Panc1 (cell line): ENCODE measurements around the gene ATOSB. TPM values are rescaled to one million over a fixed set of nuclear protein-coding genes. Genes with fewer than 3 reads are reported as not detected.
A peak's percentile ranks its signal among the peaks of the same experiment; 100 is the strongest.

Experiments
- ATAC-seq: fragments of 200-7000 bp; cut with Tn5 transposase; 2 replicates; pipeline ENCODE4 v1.9.1; 2020; ENCODE audit warnings: mild to moderate bottlenecking, moderate library complexity
- BruUV-seq: library from RNA; stranded (reverse); fragments of 400-500 nt; replicated peaks from 2 replicates; lab custom pipeline; 2021; lab: Mats Ljungman, UMichigan
- CTCF ChIA-PET: fragments of 300-600 bp; sonication (Branson Sonifier 250); formaldehyde crosslinking; loops from one replicate; lab custom pipeline; 2022; ENCODE audit warnings: antibody characterized with exemption; lab: Charles Lee
- POLR2A ChIA-PET: fragments of 300-600 bp; sonication (Branson Sonifier 250); formaldehyde crosslinking; loops from one replicate; lab custom pipeline; 2022; ENCODE audit warnings: antibody characterized with exemption; lab: Charles Lee
- DNase-seq: peaks from one replicate; pipeline ENCODE4 v3.0.0-alpha.2; 2010; ENCODE audit warnings: low read depth, low spot score
- H3K27ac ChIP-seq: 2 replicates; pipeline ENCODE4 v1.5.1; 2011; ENCODE audit warnings: mild to moderate bottlenecking, low read length, inconsistent platforms
- H3K27me3 ChIP-seq: fragments of 200-500 bp; sonication (Bioruptor generic); 2 replicates; pipeline ENCODE4 v1.6.0; 2014; ENCODE audit warnings: low read length, inconsistent platforms; ENCODE audit not compliant: control insufficient read depth, insufficient read depth
- H3K36me3 ChIP-seq: fragments of 200-500 bp; sonication (Bioruptor generic); 2 replicates; pipeline ENCODE4 v1.5.1; 2014; ENCODE audit warnings: inconsistent platforms, mild to moderate bottlenecking, low read length, moderate library complexity; ENCODE audit not compliant: control insufficient read depth, insufficient read depth
- H3K4me1 ChIP-seq: 2 replicates; pipeline ENCODE4 v1.5.1; 2011; ENCODE audit warnings: inconsistent platforms, mild to moderate bottlenecking, low read length, moderate library complexity; ENCODE audit not compliant: control insufficient read depth, insufficient read depth
- H3K4me3 ChIP-seq, 2 experiments: 2 replicates each; pipeline ENCODE4 v1.5.1; 2011 to 2012; ENCODE audit warnings: low read depth in 2 of 2, low read length in 2 of 2, mild to moderate bottlenecking in 2 of 2, inconsistent platforms in 1 of 2, moderate library complexity in 1 of 2
- H3K9me3 ChIP-seq: fragments of 200-500 bp; sonication (Bioruptor generic); 2 replicates; pipeline ENCODE4 v1.5.1; 2014; ENCODE audit warnings: low read depth, mild to moderate bottlenecking, inconsistent platforms, low read length, moderate library complexity; ENCODE audit not compliant: control insufficient read depth, insufficient read depth
- POLR2AphosphoS5 ChIP-seq: IDR thresholded peaks from 2 replicates; pipeline ENCODE4 v1.6.1; 2012; ENCODE audit warnings: mild to moderate bottlenecking, low read depth, low read length, moderate library complexity
- REST ChIP-seq, 2 experiments: IDR thresholded peaks; 2 replicates each; pipeline ENCODE4 v1.6.1; 2011 to 2012; ENCODE audit warnings: low read depth in 2 of 2, control low read depth in 1 of 2, low read length in 1 of 2, mild to moderate bottlenecking in 1 of 2, moderate library complexity in 1 of 2; ENCODE audit not compliant: insufficient read depth in 1 of 2
- SIN3A ChIP-seq: IDR thresholded peaks from 2 replicates; pipeline ENCODE4 v1.6.1; 2012; ENCODE audit warnings: low read depth, mild to moderate bottlenecking, low read length, moderate library complexity, borderline replicate concordance; ENCODE audit not compliant: insufficient read depth
- TCF7L2 ChIP-seq: IDR thresholded peaks from 2 replicates; pipeline ENCODE4 v1.6.1; 2011; ENCODE audit warnings: mild to moderate bottlenecking, low read depth, low read length, inconsistent platforms
- in situ Hi-C: cut with HindIII; loops from 2 replicates; pipeline ENCODE4 v1.10.0; 2016; ENCODE audit warnings: low sequenced_read_pairs, low pct_unique_long_range_greater_than_20kb
- intact Hi-C: fragments of 100-400 bp; cut with micrococcal nuclease; formaldehyde crosslinking; loops from one replicate; pipeline ENCODE4 v1.10.0; 2022; ENCODE audit not compliant: unreplicated experiment
- total RNA-seq: library from RNA; stranded (reverse); gene quantifications from one replicate; pipeline ENCODE4 v1.2.1, GENCODE V29; 2021; ENCODE audit not compliant: unreplicated experiment
- TF ChIP-seq, protein P1 (sequence below): fragments of 450-650 bp; IDR thresholded peaks from 2 replicates; pipeline ENCODE4 v1.5.1; 2017; ENCODE audit warnings: mild to moderate bottlenecking

The ATOSB gene
- total RNA-seq, 1 experiment from 2014 or later: 23.6 TPM

- ATAC-seq: no peak
- H3K36me3 ChIP-seq: no peaks in the 10 kb centered on the region
- ChIA-PET POLR2A (interaction anchor here (0.6 kb wide), 1 partner anchor 41 kb away, joined by 8 read pairs; no protein-coding TSS in a partner anchor), CTCF (no interaction called here)
- H3K27ac ChIP-seq: no peak overlapping the region
- in situ Hi-C loops (no loop called here), intact Hi-C loops (no loop called here)
- no peak for TF ChIP-seq REST (IDR thresholded peaks at IDR 0.05; ENCODE audit: insufficient read depth in 1 of 2, low read depth in 2 of 2, low read length in 1 of 2)
- no peak for TF ChIP-seq SIN3A
- no peak for TF ChIP-seq POLR2AphosphoS5
- no peaks in the 10 kb centered on the region for H3K4me1 ChIP-seq
- H3K27me3 ChIP-seq: no peaks in the 10 kb centered on the region
- BruUV-seq: no TSS peak
- H3K9me3 ChIP-seq: peaks cover 16% of the 10 kb centered on the region
- no peak overlapping the region for H3K4me3 ChIP-seq
- DNase-seq: no peak
Measured at GRCh38 chr9:35134920-35135319, 19.3 kb upstream of the ATOSB start.

- ATAC-seq (peak; percentile 83), DNase-seq (peak; percentile 82)
- no peaks in the 10 kb centered on the region for H3K9me3 ChIP-seq
- CTCF ChIA-PET: interaction anchor here (0.6 to 2.0 kb wide), 8 partner anchors 30 to 585 kb away, joined by 3 to 12 read pairs (median 4); no protein-coding TSS in a partner anchor
- H3K4me1 ChIP-seq: peaks cover 21% of the 10 kb centered on the region
- intact Hi-C loops (loop anchor here (1.0 to 5.0 kb wide), 3 partner anchors 142 to 435 kb away; no protein-coding TSS in a partner anchor), in situ Hi-C loops (no loop called here)
- 0 out of 2 replicates have a peak, but pooled peaks have one; percentile 85 for TF ChIP-seq SIN3A
- TF ChIP-seq, protein P1, sequence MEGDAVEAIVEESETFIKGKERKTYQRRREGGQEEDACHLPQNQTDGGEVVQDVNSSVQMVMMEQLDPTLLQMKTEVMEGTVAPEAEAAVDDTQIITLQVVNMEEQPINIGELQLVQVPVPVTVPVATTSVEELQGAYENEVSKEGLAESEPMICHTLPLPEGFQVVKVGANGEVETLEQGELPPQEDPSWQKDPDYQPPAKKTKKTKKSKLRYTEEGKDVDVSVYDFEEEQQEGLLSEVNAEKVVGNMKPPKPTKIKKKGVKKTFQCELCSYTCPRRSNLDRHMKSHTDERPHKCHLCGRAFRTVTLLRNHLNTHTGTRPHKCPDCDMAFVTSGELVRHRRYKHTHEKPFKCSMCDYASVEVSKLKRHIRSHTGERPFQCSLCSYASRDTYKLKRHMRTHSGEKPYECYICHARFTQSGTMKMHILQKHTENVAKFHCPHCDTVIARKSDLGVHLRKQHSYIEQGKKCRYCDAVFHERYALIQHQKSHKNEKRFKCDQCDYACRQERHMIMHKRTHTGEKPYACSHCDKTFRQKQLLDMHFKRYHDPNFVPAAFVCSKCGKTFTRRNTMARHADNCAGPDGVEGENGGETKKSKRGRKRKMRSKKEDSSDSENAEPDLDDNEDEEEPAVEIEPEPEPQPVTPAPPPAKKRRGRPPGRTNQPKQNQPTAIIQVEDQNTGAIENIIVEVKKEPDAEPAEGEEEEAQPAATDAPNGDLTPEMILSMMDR: no peak
- no TSS peak for BruUV-seq
- peak overlapping the region; percentile 70 to 97 for H3K4me3 ChIP-seq
- POLR2A ChIA-PET: interaction anchor here (0.5 kb wide), 1 partner anchor 101 kb away, joined by 3 read pairs; no protein-coding TSS in a partner anchor
- no peaks in the 10 kb centered on the region for H3K36me3 ChIP-seq
- no peaks in the 10 kb centered on the region for H3K27me3 ChIP-seq
- H3K27ac ChIP-seq: peak overlapping the region; percentile 52
Measured at GRCh38 chr9:35116898-35117551, 1.4 kb upstream of the ATOSB start.

DNA sequence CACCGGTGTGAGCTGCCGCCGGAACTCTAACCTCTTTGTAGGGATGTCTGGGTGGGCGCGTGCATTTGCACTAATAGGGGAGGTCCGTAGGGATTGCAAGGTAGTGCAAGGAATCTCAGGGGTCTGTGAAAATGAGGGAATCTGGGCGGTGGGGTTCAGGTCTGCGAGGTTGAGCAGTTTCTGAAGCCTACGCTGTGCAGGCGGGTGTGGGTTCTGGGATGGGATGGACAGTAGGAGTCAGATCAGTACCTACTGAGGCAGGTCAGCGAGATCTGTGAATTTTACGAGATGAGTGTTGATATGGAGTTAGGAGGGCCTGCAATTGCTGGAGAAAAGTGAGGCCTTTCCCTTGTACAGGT lies 856 bp upstream of the ATOSB start:
- no peaks in the 10 kb centered on the region for H3K27me3 ChIP-seq
- intact Hi-C loops: loop anchor here (1.0 to 5.0 kb wide), 3 partner anchors 143 to 436 kb away; no protein-coding TSS in a partner anchor
- peak overlapping the region; percentile 70 to 97 for H3K4me3 ChIP-seq
- H3K27ac ChIP-seq: peak overlapping the region; percentile 24; the same call in 1 of the 2 replicates
- no peak for TF ChIP-seq TCF7L2
- TF ChIP-seq SIN3A: no peak
- TF ChIP-seq, protein P1: no peak
- TF ChIP-seq POLR2AphosphoS5: no peak
- TF ChIP-seq REST (IDR thresholded peaks at IDR 0.05; ENCODE audit: insufficient read depth in 1 of 2, low read depth in 2 of 2, low read length in 1 of 2): no peak
- POLR2A ChIA-PET: interaction anchor here (0.5 kb wide), 1 partner anchor 101 kb away, joined by 3 read pairs; no protein-coding TSS in a partner anchor
- no peak for DNase-seq
- in situ Hi-C loops: no loop called here
- CTCF ChIA-PET: interaction anchor here (0.9 to 2.0 kb wide), 5 partner anchors 142 to 437 kb away, joined by 3 to 12 read pairs (median 4); no protein-coding TSS in a partner anchor
- BruUV-seq: no TSS peak
- no peaks in the 10 kb centered on the region for H3K9me3 ChIP-seq
- H3K36me3 ChIP-seq: no peaks in the 10 kb centered on the region
- peak; percentile 19 for ATAC-seq
- peaks cover 24% of the 10 kb centered on the region for H3K4me1 ChIP-seq
